HepG2 (cell line): Measurements from ENCODE around the gene SAP25. TPM values are rescaled to one million over a fixed set of nuclear protein-coding genes. Genes with fewer than 3 reads are reported as not detected.
A peak's percentile ranks its signal among the peaks of the same experiment; 100 is the strongest.

Experiments
- ATAC-seq: fragments of 200-7000 bp; cut with Tn5 transposase; 3 replicates; pipeline ENCODE4 v1.9.1; 2020; ENCODE audit warnings: mild to moderate bottlenecking, moderate library complexity
- BruUV-seq: library from RNA; stranded (reverse); fragments of 400-500 nt; replicated peaks from 2 replicates; lab custom pipeline; 2021; lab: Mats Ljungman, UMichigan
- CTCF ChIA-PET: fragments of 300-600 bp; formaldehyde crosslinking; extraction: SDS; loops from one replicate; lab custom pipeline; 2021; ENCODE audit warnings: low total read pairs, inconsistent platforms, low intra/inter-chr PET ratio; lab: Yijun Ruan, JAX
- POLR2A ChIA-PET: fragments of 350-600 bp; sonication (Branson Sonifier 250); formaldehyde crosslinking; loops from one replicate; lab custom pipeline; 2020; ENCODE audit warnings: antibody characterized with exemption, inconsistent platforms; lab: Yijun Ruan, JAX
- DNase-seq: peaks from one replicate; pipeline ENCODE4 v3.0.0-alpha.2; 2015; ENCODE audit warnings: low spot score
- FAIRE-seq: peaks from 3 replicates; lab custom pipeline; 2011; peaks lifted over from hg19 to GRCh38; lab: Jason Lieb, UNC
- H2AFZ ChIP-seq: one replicate; pipeline ENCODE4 v1.6.1; 2011; ENCODE audit warnings: low read length, inconsistent platforms
- H3K27ac ChIP-seq: fragments of 300-600 bp; 3 replicates; pipeline ENCODE4 v1.8.0; 2011; ENCODE audit warnings: mixed run types, mild to moderate bottlenecking, mixed read lengths, low read length, inconsistent platforms; ENCODE audit not compliant: insufficient read depth; ENCODE audit errors: extremely low read length
- H3K27me3 ChIP-seq, 2 experiments: fragments of 200-600 bp in 1 of 2; 2 replicates in 1 of 2; 3 replicates in 1 of 2; pipeline versions ENCODE4 v1.6.0 to v1.8.0; 2011; ENCODE audit warnings: low read length in 2 of 2, mild to moderate bottlenecking in 2 of 2, moderate library complexity in 2 of 2, inconsistent platforms in 1 of 2; ENCODE audit not compliant: insufficient read depth in 2 of 2, control insufficient read depth in 1 of 2
- H3K36me3 ChIP-seq, 2 experiments: fragments of 200-600 bp in 1 of 2; replicated peaks in 1 of 2; 2 replicates in 1 of 2; 3 replicates in 1 of 2; pipeline versions ENCODE4 v1.5.1 to v1.8.0; 2011; ENCODE audit warnings: low read length in 2 of 2, inconsistent platforms in 1 of 2; ENCODE audit not compliant: insufficient read depth in 2 of 2, control insufficient read depth in 1 of 2
- H3K4me1 ChIP-seq: 2 replicates; pipeline ENCODE4 v1.5.1; 2012; ENCODE audit warnings: low read length, inconsistent platforms; ENCODE audit not compliant: insufficient read depth
- H3K4me2 ChIP-seq: 2 replicates; pipeline ENCODE4 v1.6.0; 2011; ENCODE audit warnings: low read depth, low read length, inconsistent platforms
- H3K4me3 ChIP-seq, 3 experiments: fragments of 200-600 bp in 1 of 3; sonication (generic), shearing (Covaris generic) in 1 of 3; replicated peaks in 1 of 3; 2 replicates each; pipeline ENCODE4 v1.5.1; 2011 to 2016; ENCODE audit warnings: low read length in 3 of 3, inconsistent platforms in 2 of 3, low read depth in 2 of 3, mild to moderate bottlenecking in 2 of 3, control low read depth in 1 of 3, mixed read lengths in 1 of 3; ENCODE audit not compliant: insufficient read depth in 1 of 3
- H3K79me2 ChIP-seq: one replicate; pipeline ENCODE4 v1.6.1; 2011; ENCODE audit warnings: low read length, inconsistent platforms; ENCODE audit not compliant: insufficient read depth
- H3K9ac ChIP-seq: 2 replicates; pipeline ENCODE4 v1.6.0; 2011; ENCODE audit warnings: mild to moderate bottlenecking, low read depth, low read length, inconsistent platforms; ENCODE audit not compliant: insufficient read depth
- H3K9me3 ChIP-seq: 2 replicates; pipeline ENCODE4 v1.5.1; 2012; ENCODE audit warnings: mild to moderate bottlenecking, low read length
- H4K20me1 ChIP-seq: 2 replicates; pipeline ENCODE4 v1.6.0; 2011; ENCODE audit warnings: inconsistent platforms, mild to moderate bottlenecking, low read length, moderate library complexity; ENCODE audit not compliant: insufficient read depth
- CEBPG ChIP-seq: IDR thresholded peaks from 2 replicates; pipeline ENCODE4 v1.6.1; 2016
- CREM ChIP-seq, 2 experiments: sonication (generic) in 1 of 2; formaldehyde crosslinking in 1 of 2; IDR thresholded peaks; 2 replicates each; pipeline versions ENCODE4 v1.4.0 to v1.6.1; 2016 to 2020; ENCODE audit warnings: antibody characterized with exemption in 1 of 2, mild to moderate bottlenecking in 1 of 2, missing genetic modification reagents in 1 of 2
- DMAP1 ChIP-seq: IDR thresholded peaks from 2 replicates; pipeline ENCODE4 v1.6.1; 2016
- ERF ChIP-seq: IDR thresholded peaks from 2 replicates; pipeline ENCODE4 v1.6.1; 2018; ENCODE audit warnings: missing biosample characterization, missing genetic modification reagents
- GABPB1 ChIP-seq: IDR thresholded peaks from 2 replicates; pipeline ENCODE4 v1.6.1; 2016; ENCODE audit warnings: mild to moderate bottlenecking, missing genetic modification reagents, moderate library complexity, missing compliant biosample characterization
- KLF12 ChIP-seq: sonication (generic); formaldehyde crosslinking; IDR thresholded peaks from 2 replicates; pipeline ENCODE4 v1.4.0; 2020; ENCODE audit warnings: missing genetic modification reagents, borderline replicate concordance
- PITX1 ChIP-seq: sonication (generic); formaldehyde crosslinking; IDR thresholded peaks from 2 replicates; pipeline ENCODE4 v1.5.1; 2020; ENCODE audit warnings: mild to moderate bottlenecking, missing genetic modification reagents
- POLR2A ChIP-seq, 2 experiments: IDR thresholded peaks; 2 replicates each; pipeline ENCODE4 v1.6.1; 2011; ENCODE audit warnings: low read depth in 2 of 2, low read length in 2 of 2, mild to moderate bottlenecking in 1 of 2, moderate library complexity in 1 of 2; ENCODE audit not compliant: insufficient read depth in 1 of 2
- RCOR2 ChIP-seq: IDR thresholded peaks from 2 replicates; pipeline ENCODE4 v1.6.1; 2016; ENCODE audit warnings: missing biosample characterization, missing genetic modification reagents
- SAP130 ChIP-seq: IDR thresholded peaks from 2 replicates; pipeline ENCODE4 v1.6.1; 2016; ENCODE audit warnings: low read depth
- SP5 ChIP-seq: IDR thresholded peaks from 2 replicates; pipeline ENCODE4 v1.6.1; 2016; ENCODE audit warnings: low read depth, borderline replicate concordance
- ZNF468 ChIP-seq: sonication (generic); formaldehyde crosslinking; IDR thresholded peaks from 2 replicates; pipeline ENCODE4 v1.8.0; 2022; ENCODE audit warnings: mild to moderate bottlenecking, moderate library complexity, missing genetic modification reagents
- ZNF75D ChIP-seq: sonication (generic); formaldehyde crosslinking; IDR thresholded peaks from 2 replicates; pipeline ENCODE4 v1.8.1; 2023; ENCODE audit warnings: missing genetic modification reagents, mild to moderate bottlenecking, borderline replicate concordance
- ZNF816 ChIP-seq: sonication (generic); formaldehyde crosslinking; IDR thresholded peaks from 2 replicates; pipeline ENCODE4 v1.8.0; 2022; ENCODE audit warnings: missing genetic modification reagents, mild to moderate bottlenecking, borderline replicate concordance
- ZZZ3 ChIP-seq: sonication (generic); formaldehyde crosslinking; IDR thresholded peaks from 2 replicates; pipeline ENCODE4 v1.4.0; 2020; ENCODE audit warnings: missing genetic modification reagents, mild to moderate bottlenecking, borderline replicate concordance
- WGBS: methylation state at CpG from one replicate; pipeline ENCODE4 v1.1.6; 2017; ENCODE audit warnings: low lambda C conversion rate; 5-methylcytosine and 5-hydroxymethylcytosine counted together
- in situ Hi-C: cut with HindIII; loops from 2 replicates; pipeline ENCODE4 v1.10.0; 2017; ENCODE audit warnings: low pct_unique_long_range_greater_than_20kb; ENCODE audit not compliant: extremely low pct_ligation_motif_present
- intact Hi-C: fragments of 100-400 bp; cut with micrococcal nuclease; formaldehyde crosslinking; loops from one replicate; pipeline ENCODE4 v1.10.0; 2022; ENCODE audit not compliant: unreplicated experiment
- polyA plus RNA-seq, 8 experiments: library from polyadenylated mRNA; depleted of rRNA in 3 of 8; stranded (reverse) in 7 of 8; unstranded in 1 of 8; fragments of >200 nt; fragmentation: Illumina TruSeq in 4 of 8; extraction: Trizol in 4 of 8; gene quantifications; 2 replicates each; pipeline versions ENCODE4 v1.2.1 to v1.2.3, GENCODE V29; 2011 to 2016; ENCODE audit warnings: low read depth in 4 of 8, missing spikeins in 1 of 8, mixed read lengths in 1 of 8; ENCODE audit not compliant: insufficient read depth in 1 of 8
- total RNA-seq, 5 experiments: library from RNA; depleted of rRNA; stranded (reverse); fragments of >200 nt; fragmentation: Illumina TruSeq; extraction: Trizol; gene quantifications; 2 replicates each; pipeline ENCODE4 v1.2.3, GENCODE V29; 2016; ENCODE audit warnings: low read depth in 1 of 5
- TF ChIP-seq, protein P1 (sequence below): sonication (generic); formaldehyde crosslinking; IDR thresholded peaks from 2 replicates; pipeline ENCODE4 v1.5.0; 2020; ENCODE audit warnings: mild to moderate bottlenecking, missing genetic modification reagents, borderline replicate concordance
- TF ChIP-seq, protein P2 (sequence below): IDR thresholded peaks from 2 replicates; pipeline ENCODE4 v1.6.1; 2016; ENCODE audit warnings: control low read depth
- TF ChIP-seq, protein P3 (sequence below): sonication (generic); formaldehyde crosslinking; conservative IDR thresholded peaks from 2 replicates; pipeline ENCODE4 v1.4.0; 2020; ENCODE audit warnings: missing genetic modification reagents

SAP25 gene
- total and polyA plus RNA-seq, 2 of the 13 experiments (the other 11 are each of a cell fraction or from before 2014, with no cell fraction given), result 0.15 to 0.20 TPM

DNA sequence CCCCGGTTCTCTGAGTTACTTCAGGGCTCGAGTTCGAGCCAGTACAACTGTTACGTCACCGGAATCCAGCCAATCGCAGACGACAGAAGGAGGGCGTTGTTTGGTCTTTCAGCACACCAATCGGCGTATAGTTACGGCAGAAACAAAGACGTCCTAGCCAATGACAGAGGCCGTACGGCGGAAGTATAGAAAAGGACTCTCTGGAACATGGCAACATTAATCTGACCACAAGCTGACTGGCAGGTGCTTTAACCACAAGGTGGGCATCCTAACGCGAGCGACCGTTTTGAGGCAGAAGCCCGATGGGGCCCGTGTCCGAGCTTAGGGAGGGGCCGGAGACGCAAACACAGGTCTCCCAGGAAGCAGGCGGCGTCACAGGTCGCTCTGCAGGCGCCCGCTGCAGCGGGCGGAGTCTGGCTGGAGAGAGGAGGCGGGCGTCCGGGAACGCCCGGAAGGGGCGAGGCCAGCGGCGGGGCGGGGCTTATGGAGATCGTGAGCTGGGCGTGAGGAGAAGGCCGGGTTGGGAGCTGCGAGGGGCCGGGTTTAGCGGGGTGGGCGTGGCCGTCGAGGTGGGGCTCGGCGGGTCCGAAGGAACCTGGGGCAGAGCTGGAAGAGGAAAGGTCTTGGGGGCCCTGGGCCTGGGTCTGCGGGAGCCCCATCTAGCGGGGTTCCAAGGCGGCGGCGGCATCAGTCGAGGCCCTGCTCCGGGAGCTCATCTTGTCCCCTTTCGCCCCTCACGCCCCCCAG is 38.5 kb upstream of the SAP25 start, which contains the start of gene MOSPD3:
Gene MOSPD3 (plus strand): TSS at position 558 of the 747 bp plus-strand sequence. CDS start 252 bp downstream, outside the sequence.
- H2AFZ ChIP-seq, result peak within 1 kb of the TSS; percentile 34
- ChIA-PET POLR2A (interaction anchor here (0.7 to 3.7 kb wide), 34 partner anchors 9 to 263 kb away, joined by 3 to 61 read pairs (median 6); partner anchors contain the start of genes ACTL6B, AGFG2, EPHB4 and FBXO24), CTCF (interaction anchor here (0.6 kb wide), 1 partner anchor 94 kb away, joined by 3 read pairs; the partner anchor contains the start of gene POP7)
- intact Hi-C loops, result loop anchor here (1.0 to 5.0 kb wide), 2 partner anchors 26 to 80 kb away; partner anchors contain the start of genes FBXO24, GIGYF1 and LRCH4
- FAIRE-seq (peak; percentile 99), DNase-seq (peak; percentile 99), ATAC-seq (peak; percentile 94)
- H3K9ac ChIP-seq, result peak within 1 kb of the TSS; percentile 79
- no peaks in the 10 kb centered on the region for H3K79me2 ChIP-seq
- H3K36me3 ChIP-seq, result no peaks in the 10 kb centered on the region
- H4K20me1 ChIP-seq, result no peaks in the 10 kb centered on the region
- H3K4me2 ChIP-seq, result peak within 1 kb of the TSS; percentile 95
- WGBS, result 0% methylated on average over 14 of the region's 61 CpGs
- H3K27ac ChIP-seq, result peak within 1 kb of the TSS; percentile 95
- H3K9me3 ChIP-seq, result no peaks in the 10 kb centered on the region
- H3K4me1 ChIP-seq, result peaks cover 29% of the 10 kb centered on the region
- no TSS peak for BruUV-seq
- in situ Hi-C loops, result loop anchor here (5.0 kb wide), 1 partner anchor 80 kb away; the partner anchor contains the start of gene GIGYF1
- H3K27me3 ChIP-seq, result no peaks in the 10 kb centered on the region
- H3K4me3 ChIP-seq, result peak within 1 kb of the TSS; percentile 61 to 81 (median 77)
- TF ChIP-seq, protein P1, sequence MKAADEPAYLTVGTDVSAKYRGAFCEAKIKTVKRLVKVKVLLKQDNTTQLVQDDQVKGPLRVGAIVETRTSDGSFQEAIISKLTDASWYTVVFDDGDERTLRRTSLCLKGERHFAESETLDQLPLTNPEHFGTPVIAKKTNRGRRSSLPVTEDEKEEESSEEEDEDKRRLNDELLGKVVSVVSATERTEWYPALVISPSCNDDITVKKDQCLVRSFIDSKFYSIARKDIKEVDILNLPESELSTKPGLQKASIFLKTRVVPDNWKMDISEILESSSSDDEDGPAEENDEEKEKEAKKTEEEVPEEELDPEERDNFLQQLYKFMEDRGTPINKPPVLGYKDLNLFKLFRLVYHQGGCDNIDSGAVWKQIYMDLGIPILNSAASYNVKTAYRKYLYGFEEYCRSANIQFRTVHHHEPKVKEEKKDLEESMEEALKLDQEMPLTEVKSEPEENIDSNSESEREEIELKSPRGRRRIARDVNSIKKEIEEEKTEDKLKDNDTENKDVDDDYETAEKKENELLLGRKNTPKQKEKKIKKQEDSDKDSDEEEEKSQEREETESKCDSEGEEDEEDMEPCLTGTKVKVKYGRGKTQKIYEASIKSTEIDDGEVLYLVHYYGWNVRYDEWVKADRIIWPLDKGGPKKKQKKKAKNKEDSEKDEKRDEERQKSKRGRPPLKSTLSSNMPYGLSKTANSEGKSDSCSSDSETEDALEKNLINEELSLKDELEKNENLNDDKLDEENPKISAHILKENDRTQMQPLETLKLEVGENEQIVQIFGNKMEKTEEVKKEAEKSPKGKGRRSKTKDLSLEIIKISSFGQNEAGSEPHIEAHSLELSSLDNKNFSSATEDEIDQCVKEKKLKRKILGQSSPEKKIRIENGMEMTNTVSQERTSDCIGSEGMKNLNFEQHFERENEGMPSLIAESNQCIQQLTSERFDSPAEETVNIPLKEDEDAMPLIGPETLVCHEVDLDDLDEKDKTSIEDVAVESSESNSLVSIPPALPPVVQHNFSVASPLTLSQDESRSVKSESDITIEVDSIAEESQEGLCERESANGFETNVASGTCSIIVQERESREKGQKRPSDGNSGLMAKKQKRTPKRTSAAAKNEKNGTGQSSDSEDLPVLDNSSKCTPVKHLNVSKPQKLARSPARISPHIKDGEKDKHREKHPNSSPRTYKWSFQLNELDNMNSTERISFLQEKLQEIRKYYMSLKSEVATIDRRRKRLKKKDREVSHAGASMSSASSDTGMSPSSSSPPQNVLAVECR (CRISPR knock-in tag), result peak; percentile 80; the same call in 1 of the 2 replicates
- TF ChIP-seq, protein P2, sequence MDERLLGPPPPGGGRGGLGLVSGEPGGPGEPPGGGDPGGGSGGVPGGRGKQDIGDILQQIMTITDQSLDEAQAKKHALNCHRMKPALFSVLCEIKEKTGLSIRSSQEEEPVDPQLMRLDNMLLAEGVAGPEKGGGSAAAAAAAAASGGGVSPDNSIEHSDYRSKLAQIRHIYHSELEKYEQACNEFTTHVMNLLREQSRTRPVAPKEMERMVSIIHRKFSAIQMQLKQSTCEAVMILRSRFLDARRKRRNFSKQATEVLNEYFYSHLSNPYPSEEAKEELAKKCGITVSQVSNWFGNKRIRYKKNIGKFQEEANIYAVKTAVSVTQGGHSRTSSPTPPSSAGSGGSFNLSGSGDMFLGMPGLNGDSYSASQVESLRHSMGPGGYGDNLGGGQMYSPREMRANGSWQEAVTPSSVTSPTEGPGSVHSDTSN (CRISPR knock-in tag), result peak; percentile 22; the same call in 1 of the 2 replicates
- no peak for TF ChIP-seq ZNF468
- no peak; the same call in 1 of the 2 replicates for TF ChIP-seq SP5 (CRISPR knock-in tag)
- peak; percentile 80 for TF ChIP-seq CREM (IDR thresholded peaks at IDR 0.05)
- TF ChIP-seq CREM (CRISPR knock-in tag; IDR thresholded peaks at IDR 0.05), result no peak
- TF ChIP-seq, protein P3, sequence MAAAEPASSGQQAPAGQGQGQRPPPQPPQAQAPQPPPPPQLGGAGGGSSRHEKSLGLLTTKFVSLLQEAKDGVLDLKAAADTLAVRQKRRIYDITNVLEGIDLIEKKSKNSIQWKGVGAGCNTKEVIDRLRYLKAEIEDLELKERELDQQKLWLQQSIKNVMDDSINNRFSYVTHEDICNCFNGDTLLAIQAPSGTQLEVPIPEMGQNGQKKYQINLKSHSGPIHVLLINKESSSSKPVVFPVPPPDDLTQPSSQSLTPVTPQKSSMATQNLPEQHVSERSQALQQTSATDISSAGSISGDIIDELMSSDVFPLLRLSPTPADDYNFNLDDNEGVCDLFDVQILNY (CRISPR knock-in tag), result no peak
- TF ChIP-seq ZNF75D (CRISPR knock-in tag), result no peak
- peak; percentile 17; the same call in 1 of the 2 replicates for TF ChIP-seq ERF (CRISPR knock-in tag)
- TF ChIP-seq CEBPG, result peak; percentile 59
- no peak for TF ChIP-seq ZZZ3
- TF ChIP-seq KLF12, result peak; percentile 69; the same call in 1 of the 2 replicates
- TF ChIP-seq RCOR2 (CRISPR knock-in tag), result no peak
- peak; percentile 78; the same call in 1 of the 2 replicates for TF ChIP-seq SAP130
- 0 out of 2 replicates have a peak, but pooled peaks have one; percentile 25 for TF ChIP-seq DMAP1 (CRISPR knock-in tag)
- TF ChIP-seq ZNF816, result peak; percentile 72; the same call in 1 of the 2 replicates
- no peak for TF ChIP-seq PITX1 (CRISPR knock-in tag)
- TF ChIP-seq GABPB1 (CRISPR knock-in tag), result peak; percentile 91
- peak; percentile 60 to 78 for TF ChIP-seq POLR2A (IDR thresholded peaks at IDR 0.05; ENCODE audit: insufficient read depth in 1 of 2, low read depth in 2 of 2, low read length in 2 of 2)
